Measurements from ENCODE around the gene CLRN3.

GRCh38 chr10:127848226-127848625 lies 44.5 kb downstream of the CLRN3 start:
- TF ChIP-seq, protein P1, sequence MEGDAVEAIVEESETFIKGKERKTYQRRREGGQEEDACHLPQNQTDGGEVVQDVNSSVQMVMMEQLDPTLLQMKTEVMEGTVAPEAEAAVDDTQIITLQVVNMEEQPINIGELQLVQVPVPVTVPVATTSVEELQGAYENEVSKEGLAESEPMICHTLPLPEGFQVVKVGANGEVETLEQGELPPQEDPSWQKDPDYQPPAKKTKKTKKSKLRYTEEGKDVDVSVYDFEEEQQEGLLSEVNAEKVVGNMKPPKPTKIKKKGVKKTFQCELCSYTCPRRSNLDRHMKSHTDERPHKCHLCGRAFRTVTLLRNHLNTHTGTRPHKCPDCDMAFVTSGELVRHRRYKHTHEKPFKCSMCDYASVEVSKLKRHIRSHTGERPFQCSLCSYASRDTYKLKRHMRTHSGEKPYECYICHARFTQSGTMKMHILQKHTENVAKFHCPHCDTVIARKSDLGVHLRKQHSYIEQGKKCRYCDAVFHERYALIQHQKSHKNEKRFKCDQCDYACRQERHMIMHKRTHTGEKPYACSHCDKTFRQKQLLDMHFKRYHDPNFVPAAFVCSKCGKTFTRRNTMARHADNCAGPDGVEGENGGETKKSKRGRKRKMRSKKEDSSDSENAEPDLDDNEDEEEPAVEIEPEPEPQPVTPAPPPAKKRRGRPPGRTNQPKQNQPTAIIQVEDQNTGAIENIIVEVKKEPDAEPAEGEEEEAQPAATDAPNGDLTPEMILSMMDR (IDR thresholded peaks at IDR 0.05): no peak
- TF ChIP-seq POLR2AphosphoS5 (IDR thresholded peaks at IDR 0.05) (no peak), EP300 (IDR thresholded peaks at IDR 0.05) (no peak), POLR2A (IDR thresholded peaks at IDR 0.05) (no peak)
